HG02938 (cell line): ENCODE data around the gene TMEM123.

ENCODE experiments used
- ATAC-seq: cut with Tn5 transposase; IDR thresholded peaks from one replicate; pipeline ENCODE4 v1.9.1; 2021; ENCODE audit warnings: mild to moderate bottlenecking, moderate library complexity; ENCODE audit not compliant: unreplicated experiment

TMEM123 gene

DNA sequence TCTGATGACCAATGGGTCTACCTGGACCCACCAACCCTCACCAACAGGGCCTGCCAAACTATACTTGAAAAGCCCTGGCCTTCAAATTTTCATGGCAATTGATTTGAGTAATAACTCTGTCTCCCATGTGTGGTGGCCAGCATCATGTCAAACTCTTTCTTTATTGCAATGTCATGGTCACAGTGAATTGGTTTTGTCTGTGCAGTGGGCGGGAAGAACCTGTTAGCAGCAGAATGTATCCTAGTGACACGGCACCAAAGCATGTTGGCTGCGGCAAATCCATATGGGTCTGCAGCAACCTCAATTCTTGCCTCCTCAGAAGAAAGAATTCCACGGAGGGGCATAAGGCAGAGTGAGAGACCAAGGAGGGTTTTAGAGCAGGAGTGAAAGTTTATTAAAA, 19.6 kb upstream of the TMEM123 start:
- no peak for ATAC-seq

DNA sequence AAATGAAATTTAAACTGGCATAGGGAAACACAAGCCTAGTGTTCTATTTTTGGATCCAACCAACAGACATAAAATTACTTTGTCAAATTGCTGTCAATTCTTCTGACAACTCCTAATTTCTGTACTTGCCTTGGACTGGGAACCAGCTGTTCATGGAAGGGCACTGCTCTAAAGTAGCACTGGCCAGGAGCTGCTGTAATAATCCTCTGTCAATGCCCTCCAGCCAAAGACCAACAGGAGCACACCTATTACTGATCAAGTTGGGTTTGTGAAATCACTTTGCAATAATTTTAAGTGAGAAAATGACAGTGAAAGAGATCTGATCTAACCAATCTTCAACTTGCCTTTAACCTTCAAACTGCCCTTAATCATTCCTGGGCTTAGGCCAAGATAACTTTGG, 18.9 kb upstream of the TMEM123 start:
- no peak for ATAC-seq

DNA sequence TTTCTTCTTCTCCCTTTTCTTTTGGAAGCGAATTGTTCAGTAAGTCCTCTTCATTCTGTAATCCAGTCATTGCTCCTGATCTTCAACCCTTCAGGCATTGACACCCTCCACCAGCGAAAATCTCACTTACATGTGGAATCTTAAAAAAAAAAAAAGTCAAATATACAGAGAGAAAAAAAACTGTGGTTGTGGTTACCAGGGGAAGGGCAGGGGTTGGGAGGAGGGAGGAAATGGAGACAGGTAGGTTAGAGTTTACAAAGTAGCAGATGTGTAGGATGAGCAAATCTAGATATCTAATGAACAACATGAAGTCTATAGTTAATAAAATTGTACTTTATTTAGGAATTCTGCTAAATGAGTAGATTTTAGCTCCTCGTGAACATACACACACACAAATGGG, 17.7 kb upstream of the TMEM123 start:
- ATAC-seq: no peak

DNA sequence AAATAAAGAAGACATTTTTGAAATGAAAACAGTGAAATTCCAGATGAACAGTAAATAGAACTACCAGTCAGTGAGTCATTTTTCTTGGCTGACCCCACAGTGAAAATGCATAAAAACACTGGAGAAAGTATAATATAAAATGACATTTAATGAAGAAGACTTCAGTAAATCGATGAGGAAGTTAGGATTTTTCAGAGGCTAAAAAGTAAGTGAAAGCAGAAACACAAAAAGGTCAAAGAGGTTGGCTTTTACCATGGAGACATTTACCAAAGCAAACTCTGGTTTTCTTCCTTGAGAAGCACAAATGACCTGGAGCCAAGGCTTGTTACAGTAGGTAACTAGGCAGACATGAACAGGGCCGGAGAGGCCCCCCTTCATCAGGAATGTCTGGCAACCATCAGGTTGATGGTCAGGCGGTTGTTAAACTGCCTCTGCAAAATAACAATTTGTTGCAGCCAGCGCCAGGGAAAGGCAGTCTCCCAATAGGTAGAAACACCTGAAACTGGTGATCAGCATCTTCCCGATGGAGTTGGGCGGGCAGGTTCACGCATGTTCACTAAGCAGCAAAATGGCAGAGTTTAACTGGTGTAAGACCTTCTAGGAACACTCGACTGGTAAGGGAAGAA, 16.7 kb upstream of the TMEM123 start:
- no peak for ATAC-seq

DNA sequence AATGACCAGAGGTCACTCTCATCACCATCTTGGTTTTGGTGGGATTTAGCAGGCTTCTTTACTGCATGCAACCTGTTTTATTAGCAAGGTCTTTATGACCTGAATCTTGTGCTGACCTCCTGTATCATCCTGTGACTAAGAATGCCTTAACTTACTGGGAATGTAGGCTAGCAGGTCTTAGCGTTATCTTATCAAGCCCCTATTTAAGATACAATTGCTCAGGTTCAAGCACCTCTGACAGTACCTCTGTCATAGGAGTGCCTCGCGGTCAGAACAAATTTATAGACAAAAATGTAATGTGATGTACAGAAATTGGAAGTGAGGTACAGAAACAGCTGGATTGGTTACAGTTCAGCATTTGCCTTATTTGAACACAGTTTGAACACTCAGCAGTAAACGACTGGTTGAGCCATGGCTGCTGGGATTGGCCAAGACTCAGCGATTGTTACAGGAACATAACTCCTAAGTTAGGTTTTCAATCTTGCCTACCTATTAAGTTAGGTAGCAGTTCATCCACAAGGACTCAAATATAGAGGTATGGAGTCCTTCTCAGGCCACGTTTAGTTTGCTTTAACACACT, 16.1 kb upstream of the TMEM123 start:
- ATAC-seq: no peak

DNA sequence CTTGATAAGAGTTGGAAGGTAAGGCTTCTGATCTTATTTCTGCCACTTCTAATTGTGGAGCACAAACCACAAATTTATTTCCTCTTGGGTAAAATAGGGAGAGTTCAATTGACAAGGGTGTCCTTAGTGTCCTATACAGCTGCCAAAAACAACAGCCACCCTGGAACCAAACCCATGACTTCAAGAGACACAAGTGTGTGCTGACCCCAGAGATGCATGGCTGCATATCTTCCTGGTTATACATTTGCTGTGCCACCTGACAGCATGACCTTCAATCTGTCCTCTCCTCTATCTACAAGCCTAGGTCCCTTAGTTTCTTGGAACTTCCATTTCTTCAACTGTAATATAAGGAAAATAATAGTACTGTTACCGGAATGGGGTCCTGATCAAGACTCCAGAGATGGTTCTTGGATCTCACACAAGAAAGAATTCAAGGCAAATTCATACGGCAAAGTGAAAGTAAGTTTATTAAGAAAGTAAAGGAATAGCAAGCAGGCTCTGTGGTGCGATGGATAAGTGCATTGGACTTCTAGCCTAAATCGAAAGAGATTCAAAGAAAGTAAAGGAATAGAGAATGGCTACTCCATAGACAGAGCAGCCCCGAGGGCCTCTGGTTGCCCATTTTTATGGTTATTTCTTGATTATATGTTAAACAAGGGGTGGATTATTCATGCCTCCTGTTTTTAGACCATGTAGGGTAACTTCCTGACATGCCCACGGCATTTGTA, 15.5 kb upstream of the TMEM123 start:
- no peak for ATAC-seq

DNA sequence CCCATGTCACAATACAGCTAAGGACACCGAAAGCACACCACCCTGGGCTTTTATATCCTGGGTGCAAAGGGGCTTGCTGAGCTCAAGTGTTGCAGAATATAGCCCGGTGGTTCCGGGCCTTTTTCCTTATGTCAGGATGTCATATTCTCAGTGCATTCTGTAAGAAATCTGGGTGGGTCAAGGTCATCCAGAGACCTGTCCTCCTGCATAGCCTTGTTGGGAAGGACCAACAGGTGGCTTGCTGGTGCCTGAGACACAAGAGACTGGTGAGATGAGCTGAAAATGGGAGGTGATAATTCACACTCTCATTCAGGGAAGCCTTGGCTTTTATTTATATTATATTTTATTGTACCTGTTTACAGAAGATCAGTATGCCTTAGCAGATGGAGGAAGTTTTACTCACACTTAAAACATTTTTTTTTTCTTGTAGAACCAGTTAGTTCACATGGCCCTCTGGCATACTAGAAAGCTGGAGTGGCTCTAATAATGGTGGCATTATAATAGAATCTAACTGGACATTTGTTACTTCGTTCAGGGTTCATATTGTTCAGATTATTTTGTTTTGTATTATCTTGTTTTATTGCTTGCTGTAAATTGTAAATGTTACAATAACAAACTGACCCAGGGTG, 14.6 kb upstream of the TMEM123 start:
- no peak for ATAC-seq

DNA sequence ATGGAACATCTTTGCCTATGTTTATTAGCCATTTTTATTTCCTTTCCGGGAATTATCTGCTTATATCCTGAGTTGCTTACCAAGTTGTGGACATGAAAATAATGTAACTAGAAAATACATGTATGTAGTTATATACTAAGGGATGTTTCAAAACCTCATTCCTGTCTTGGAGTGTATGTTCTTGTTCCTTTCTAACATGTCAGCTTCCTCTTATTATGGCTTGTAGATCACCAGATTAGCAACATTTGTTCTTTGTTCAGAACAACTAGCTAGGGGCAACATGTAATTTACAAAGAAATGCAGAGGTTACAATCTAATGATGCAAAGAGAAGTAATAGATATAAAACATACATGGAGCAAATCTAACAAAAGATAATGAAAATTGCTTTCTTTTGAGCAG, 13.1 kb upstream of the TMEM123 start:
- ATAC-seq: no peak

DNA sequence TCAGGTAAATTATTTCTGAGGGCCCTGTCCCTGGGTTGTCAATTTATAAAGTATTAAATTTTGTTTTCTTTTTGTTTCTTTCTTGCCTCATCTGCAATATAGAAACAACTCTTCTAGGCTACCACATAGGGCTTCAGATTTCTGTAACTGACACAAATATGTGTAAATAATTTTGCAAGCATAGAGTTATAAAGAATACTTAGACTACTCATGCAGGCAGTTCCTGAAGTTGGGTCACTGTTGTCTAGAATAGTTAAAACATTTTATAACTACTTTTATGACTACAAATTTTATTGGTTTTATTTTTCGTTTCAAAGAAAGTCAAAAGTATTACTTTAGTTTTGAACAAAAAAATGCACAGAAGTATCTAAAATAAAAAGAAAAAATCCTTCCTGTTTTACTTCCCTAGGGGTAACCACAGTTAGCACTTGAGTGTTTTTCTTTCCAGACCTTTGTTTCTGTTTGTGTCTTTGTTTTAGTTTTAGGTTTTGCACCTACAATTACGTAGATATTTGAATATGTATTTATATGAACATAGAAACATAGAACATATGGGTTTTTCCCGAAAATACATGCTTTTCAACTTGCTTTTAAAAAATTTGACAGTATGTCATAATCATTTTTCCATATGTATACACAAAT, 12.4 kb upstream of the TMEM123 start:
- no peak for ATAC-seq

DNA sequence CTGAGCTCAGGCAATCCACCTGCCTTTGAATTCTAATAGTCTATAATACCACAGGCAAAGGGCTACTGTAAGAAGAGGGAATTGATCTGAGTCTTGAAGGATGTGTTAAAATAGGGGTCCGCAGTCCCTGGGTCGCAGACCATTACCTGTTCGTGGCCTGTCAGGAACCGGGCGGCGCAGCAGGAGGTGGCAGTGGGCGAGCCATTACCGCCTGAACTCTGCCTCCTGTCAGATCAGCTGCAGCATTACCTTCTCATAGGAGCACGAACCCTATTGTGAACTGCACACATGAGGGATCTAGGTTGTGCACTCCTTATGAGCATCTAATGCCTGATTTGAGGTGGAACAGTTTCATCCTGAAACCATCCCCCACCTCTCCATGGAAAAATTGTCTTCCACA, 11.5 kb upstream of the TMEM123 start:
- ATAC-seq: no peak

DNA sequence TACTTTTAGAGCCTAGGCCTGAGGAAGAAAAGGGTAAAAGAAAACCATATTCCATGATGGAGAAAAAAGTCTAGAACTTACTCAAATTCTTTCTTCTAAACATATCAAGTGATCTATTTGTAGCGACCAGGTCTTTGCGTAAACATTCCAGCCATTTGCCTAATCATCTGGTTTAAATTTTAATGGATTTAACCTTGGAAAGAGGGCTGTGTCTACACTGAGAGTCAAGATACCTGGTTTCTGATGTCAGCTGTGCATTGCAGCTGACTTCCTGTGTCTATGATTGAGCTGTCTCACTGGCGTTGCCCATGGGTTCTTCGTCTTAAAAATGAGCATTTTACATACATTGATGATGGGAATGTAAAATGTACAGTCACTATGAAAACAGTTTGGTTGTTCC, 10.0 kb upstream of the TMEM123 start:
- no peak for ATAC-seq

DNA sequence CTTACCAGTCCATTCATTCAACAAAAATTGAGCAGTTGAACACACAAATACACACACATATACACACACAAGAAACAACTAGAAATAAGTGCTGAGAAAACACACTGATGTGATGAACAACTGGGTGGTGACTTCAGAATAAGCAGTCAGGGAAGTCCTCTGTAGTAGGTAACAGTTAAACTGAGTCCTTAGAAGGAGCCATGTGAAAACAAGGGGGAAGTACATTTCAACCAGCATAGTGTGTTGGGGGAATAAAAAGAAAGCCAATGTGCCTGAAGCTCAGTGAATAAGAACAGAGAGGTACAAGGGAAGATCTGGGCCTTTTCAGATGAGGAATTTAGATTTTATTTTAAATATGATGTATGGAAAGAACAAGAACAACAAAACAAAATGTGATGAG, 6.8 kb upstream of the TMEM123 start:
- no peak for ATAC-seq

DNA sequence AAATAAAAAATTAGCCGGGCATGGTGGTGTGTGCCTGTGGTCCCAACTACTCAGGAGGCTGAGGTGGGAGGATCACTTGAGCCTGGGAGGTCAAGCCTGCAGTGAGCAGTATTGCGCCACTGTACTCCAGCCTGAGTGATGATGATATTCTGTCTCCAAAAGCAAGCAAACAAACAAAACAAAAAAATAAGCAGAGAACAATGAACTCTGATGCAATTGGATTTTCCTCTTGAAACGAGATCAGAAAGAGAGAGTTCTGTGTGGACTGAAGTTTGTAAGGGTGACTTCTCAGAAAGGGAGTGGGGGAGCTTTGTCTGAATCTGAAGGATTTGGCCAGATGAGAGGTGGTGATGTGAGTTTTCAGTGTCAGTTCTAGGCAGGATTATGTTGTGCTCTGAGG, 6.0 kb upstream of the TMEM123 start:
- no peak for ATAC-seq

DNA sequence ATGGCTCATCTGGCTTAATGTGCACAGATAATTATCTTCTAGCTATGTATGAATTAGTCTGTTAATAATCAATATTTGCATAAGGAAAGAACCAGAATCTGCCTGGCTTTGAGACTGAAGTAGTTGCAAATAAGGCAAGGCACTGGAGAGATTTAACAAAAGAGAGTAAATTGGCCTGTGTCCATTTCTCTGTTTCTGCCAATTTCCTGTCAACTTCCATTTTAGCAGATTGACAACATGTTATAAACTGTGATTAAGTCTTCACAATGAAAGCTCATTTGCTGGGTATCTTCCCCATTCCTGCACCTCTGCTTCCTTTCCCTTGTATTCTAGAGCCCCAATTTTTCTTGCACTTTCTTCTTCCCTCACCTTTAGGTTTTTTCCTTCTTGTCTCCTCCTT, 5.3 kb upstream of the TMEM123 start:
- ATAC-seq: no peak

DNA sequence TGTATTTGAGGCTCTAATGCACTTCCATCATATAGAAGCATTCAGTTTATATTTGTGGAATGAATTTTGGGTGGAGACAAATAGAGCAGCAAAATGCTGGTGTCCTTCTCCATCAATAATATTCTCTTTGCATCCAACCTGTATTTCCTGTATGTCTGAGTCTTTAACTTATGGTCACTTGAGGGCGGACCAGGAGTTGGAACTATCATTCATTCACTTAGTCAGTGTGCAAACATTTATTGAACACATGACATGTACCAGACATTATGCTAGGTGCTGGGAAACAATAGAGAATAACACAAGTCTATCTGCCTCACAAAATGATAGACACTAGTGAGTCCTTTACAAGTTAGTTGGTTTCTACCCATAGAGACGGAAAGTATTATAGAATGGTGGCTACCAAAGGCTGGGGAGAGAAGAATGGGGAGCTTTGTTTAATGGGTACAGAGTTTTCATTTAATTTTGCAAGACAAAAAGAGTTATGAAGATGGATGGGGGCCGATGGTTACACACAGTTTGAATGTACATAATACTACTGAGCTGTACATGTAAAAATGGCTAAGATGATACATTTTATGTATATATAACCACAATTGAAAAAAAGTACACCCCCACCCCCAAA, 4.6 kb upstream of the TMEM123 start:
- ATAC-seq: no peak

DNA sequence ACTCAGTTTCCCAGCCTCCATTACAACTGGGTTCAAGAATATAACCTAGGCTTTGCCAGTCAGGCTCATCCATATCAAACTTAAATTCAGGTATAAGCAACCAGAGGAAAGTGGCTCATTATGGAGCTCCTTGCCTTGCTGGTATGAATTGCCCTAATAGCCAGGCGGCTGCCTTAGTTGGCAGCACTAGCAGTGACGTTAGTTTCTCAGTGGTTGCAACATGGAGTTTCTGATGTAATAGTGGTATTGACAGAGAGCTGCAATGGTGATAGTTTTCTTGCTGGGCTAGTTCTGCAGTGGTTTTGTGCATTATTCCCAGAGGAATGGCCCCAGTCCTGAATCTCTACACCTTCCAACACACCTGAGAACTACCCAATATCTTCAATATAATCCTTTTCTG, 3.8 kb upstream of the TMEM123 start:
- ATAC-seq: no peak

DNA sequence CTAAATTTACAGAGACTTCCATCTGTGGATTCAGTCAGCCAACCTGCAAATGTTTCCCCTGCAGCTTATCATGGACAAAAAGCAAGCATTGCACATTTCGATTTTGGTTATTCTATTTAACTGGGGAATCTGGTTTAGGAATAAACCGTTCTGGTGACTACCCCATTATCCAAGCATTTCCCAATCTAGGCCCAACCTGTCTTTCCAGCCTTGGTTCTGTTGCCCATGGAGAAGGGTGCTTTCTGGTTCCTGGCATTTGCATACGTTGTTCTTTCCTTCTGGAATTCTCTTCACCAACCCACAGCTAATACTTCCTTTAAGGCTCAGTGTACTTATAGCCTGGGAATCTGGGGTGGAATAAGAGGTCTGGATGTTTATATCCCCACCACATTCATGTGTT, 1.4 kb upstream of the TMEM123 start:
- ATAC-seq: no peak

DNA sequence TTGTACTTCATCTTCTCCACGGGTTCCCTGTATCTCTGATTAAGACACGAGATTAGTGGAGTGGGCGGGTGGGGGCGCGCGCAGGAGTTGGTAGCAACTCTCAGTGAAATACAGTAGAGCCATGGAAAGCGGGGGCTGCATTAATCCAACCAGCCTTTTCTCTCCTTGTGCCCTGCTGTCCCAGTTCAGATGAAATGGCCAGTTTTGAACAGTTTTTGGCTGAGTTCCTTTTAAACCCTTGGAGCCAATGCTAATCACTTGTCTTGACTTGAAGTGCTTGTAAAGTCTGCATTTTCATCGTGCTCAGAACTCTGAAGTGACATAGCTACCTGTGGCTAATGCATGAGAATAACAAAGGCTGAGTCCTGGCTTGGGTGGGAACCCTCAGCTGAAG, 734 bp upstream of the TMEM123 start:
- ATAC-seq: no peak

DNA sequence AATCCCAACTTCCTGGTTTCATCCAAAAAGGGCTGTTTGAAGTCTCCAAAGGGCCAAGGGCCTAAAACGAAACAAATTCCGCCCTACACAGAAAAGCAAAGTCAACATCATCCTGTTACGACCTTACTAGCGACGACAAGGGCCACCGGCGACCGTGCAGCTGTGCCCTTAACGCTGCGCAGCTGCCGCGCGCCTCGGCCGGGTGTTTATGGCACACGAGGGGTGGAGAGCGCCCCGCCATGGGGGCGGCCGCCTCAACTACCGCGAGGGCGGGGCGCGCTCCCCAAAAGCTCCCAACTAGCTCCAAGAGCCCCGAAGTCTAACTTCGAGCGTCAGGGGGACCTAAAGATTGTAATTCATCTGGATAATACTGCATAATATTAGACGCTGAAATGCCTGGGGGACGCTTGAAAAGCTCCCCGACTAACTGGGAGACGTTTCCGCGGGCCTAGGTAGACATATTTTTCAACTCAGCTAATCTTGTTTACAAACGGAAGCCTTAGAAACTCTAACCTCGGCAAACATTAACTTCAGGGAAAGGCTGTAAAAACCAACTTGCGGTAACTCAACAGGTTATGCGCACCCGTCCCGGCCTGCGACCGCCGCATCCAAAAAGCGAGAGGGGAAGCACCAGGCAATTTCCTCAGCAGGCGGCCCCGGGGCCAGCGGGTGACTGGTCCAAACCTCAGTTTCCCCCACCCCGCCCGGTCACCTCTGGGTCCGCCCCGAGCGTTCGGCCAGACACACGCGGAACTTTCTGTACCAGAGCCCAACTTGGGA, 694 bp downstream of the TMEM123 start:
- peak; percentile 55 for ATAC-seq

DNA sequence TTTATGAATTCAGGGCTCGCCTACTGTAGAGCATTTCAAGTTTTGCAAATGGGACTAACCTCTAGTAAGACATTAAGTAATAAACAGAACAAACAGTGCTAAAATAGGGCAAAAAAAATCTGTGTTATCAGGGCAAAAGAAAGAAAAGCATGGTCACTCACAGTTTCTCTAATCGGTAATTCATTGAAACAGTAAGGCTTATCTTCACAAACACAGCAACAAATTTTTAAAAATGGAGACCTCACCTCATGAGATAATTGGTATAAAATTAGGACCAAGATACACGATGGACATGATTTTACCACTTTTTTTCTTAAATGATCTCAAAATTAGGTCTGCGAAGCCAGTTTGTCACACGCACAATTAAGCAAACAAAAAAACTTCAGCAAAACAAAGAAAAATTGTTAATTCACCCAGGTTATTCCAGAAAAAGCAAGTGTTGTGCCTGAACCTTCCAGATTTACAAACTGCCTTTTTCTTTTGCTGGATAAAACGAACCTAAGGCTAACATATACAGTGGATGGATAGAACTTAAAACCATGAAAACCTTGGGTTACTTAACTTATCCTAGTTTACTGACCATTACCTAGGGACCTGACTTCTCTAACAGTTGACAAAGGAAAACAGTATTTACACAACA, 1.4 kb downstream of the TMEM123 start:
- ATAC-seq: no peak
